Measurements from ENCODE around the gene RXRA.

The RXRA gene

GRCh38 chr9:134336924-134337323, 10.7 kb downstream of the RXRA start:
- no peak for DNase-seq (ENCODE audit: low read depth in 2 of 2)

- no peak for DNase-seq (ENCODE audit: low read depth in 2 of 2)
These were observed 11.2 kb downstream of the RXRA start for GRCh38 chr9:134337469-134337868.

GRCh38 chr9:134338394-134339182, 12.3 kb downstream of the RXRA start:
- no peak for DNase-seq (ENCODE audit: low read depth in 2 of 2)

- DNase-seq (ENCODE audit: low read depth in 2 of 2) = no peak
These were observed 13.0 kb downstream of the RXRA start for GRCh38 chr9:134339183-134339806.

GRCh38 chr9:134340475-134341160, 14.4 kb downstream of the RXRA start:
- DNase-seq (ENCODE audit: low read depth in 2 of 2) = no peak

DNA sequence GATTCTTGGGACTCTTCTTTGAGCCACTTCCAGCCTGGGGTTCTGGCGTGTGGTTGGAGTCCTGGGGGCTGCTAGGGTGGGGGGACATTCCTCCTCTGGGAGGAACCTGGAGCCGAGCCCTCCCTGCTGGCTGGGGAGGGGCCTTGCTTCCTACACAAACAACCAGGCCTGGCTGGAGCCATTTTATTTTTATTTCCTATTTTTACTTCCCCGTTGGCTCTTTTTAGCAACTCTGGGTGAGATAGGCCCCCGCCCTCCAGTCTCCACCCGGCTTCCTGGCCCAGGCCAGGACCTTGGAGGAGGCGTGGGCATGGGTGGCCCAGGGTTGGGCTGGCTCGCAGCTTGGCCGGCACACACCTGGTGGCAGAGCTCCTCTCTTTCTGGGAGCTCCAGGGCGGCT, 15.1 kb downstream of the RXRA start:
- no peak for DNase-seq (ENCODE audit: low read depth in 2 of 2)

GRCh38 chr9:134341929-134342745, 15.9 kb downstream of the RXRA start:
- no peak for DNase-seq (ENCODE audit: low read depth in 2 of 2)

- no peak for DNase-seq (ENCODE audit: low read depth in 2 of 2)
These were observed 16.5 kb downstream of the RXRA start for GRCh38 chr9:134342746-134343115.

DNA sequence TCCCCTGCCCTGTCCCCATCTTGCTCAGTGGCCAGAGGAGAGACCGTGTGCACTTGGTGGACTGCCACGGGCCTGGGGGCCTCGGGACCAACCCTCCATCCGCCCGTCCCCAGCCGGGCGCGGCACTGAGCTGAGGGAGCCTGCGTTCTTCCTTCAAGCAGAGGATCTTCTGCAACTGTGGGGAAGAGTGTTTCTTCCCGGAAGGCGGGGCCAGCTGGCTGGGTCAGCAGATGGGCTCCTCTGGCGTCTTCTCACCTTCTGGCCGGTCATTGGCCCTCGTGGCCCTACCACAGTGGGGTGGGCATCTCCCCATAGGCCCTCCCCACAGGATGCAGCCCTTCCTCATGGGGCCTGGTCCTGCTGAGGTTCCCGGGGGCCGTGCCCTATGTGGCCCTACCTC, 17.4 kb downstream of the RXRA start:
- DNase-seq (ENCODE audit: low read depth in 2 of 2) = no peak

DNA sequence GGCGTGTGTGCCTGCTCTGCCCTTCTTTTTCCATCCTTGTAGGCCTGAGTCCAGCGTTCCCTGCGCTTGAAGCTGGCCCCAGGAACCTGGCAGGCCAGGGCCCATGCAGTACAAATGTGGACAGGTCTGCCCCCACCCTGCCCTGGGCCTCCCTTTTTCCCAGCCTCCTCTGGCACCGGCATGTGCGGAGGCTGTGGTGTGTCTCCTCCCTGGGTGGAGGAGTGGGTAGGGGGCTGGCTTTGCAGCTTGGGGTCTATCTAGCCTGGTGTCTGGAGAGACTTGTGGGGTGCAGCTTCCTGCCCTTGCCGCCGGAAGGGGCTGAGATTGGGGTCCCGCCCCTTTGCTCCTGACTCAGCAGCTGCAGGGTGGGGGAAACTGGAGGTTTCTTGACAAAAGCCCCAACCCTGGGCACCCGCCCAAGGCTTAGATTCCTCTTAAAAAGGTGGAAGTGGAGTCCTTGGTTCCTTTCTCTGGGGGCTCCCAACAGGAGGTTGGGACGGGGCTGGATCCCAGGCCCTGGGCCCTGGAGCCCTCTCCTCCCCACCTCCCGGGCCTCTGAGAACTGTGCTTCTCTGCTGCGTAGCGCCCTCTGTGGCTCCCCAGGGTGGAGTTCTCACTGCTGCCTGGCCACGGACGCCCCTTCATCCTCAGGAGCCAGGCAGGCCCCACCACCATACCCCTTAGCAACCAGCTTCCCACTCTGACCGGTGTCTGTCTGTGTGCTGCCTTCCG, 18.0 kb downstream of the RXRA start:
- DNase-seq (ENCODE audit: low read depth in 2 of 2) = no peak

- no peak for DNase-seq (ENCODE audit: low read depth in 2 of 2)
These were observed 18.6 kb downstream of the RXRA start for GRCh38 chr9:134344800-134345310.

DNA sequence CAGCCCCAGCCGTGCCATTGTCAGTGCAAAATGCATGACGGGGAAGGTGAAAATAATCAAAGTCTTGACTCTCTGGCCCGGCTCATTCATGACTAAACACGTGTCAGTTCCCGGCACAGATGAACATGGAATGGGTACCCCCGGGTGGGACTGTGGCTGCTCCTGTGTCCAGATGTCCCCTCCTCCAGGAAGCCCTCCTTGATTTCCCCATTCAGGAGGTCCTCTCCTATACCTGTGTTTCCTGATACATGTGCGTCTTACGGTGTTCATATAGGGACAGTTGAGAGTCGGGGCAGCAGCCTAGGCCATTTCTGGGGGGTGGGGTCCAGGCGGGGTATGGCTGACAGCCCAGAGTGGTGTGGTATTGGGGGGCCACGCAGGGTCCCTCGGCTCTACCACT, 19.5 kb downstream of the RXRA start:
- no peak for DNase-seq (ENCODE audit: low read depth in 2 of 2)

GRCh38 chr9:134346151-134346550, 19.9 kb downstream of the RXRA start:
- no peak for DNase-seq (ENCODE audit: low read depth in 2 of 2)

DNA sequence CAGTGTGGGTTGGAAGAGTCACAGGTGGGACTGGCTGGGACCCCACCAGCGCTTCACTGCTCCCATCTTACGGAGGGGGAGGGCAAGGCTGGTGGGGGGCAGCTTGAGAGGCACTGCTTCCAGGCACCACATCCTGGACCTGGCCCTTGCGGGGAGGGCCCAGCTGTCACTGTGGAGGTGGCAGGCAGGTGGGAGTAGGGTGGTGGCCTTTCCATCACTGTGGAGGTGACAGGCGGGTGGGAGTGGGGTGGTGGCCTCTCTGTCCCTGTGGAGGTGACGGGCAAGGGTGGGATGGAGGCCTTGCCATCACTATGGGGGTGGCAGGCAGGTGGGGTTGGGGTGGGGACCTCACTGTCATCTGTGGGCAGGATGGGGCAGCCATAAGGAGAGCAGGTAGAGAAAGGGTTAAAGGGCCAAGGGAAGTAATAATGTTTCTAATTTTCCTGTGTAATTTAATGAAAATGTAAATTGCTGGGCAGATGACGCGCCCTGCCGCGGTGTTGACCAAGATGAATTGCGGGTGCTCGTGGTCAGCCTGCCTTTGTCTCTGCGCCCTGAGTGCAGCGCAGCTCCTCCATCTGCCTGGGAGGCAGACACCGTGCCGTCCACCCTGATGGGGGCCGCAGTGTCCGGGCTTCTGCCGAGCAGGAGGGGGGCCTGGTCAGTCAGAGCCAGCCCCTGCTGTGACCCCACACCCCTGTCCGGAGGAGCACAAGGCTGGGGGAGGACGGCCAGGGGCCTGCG, 20.8 kb downstream of the RXRA start:
- DNase-seq (ENCODE audit: low read depth in 2 of 2) = no peak

DNA sequence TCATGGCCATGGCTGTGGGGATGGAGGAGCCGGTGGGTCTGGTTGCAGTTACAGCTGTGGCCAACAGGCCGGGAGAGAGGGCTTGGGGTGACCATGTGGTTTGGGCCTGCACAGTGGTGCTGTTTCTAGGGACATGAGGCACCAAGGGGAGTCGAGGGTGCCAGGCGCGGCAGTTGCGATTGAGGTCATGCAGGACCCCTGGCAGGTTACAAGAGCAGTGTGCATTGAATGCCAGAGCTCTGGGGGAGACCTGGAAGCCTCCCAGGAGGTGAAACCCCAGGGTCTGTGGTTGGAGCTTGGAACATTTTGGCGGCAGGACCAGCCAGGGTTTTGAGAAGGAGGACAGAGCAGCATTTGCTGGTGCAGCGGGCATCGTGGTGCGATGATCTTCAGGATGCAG, 21.7 kb downstream of the RXRA start:
- no peak for DNase-seq (ENCODE audit: low read depth in 2 of 2)

- DNase-seq (ENCODE audit: low read depth in 2 of 2) = no peak
These were observed 22.3 kb downstream of the RXRA start for GRCh38 chr9:134348404-134349155.

DNA sequence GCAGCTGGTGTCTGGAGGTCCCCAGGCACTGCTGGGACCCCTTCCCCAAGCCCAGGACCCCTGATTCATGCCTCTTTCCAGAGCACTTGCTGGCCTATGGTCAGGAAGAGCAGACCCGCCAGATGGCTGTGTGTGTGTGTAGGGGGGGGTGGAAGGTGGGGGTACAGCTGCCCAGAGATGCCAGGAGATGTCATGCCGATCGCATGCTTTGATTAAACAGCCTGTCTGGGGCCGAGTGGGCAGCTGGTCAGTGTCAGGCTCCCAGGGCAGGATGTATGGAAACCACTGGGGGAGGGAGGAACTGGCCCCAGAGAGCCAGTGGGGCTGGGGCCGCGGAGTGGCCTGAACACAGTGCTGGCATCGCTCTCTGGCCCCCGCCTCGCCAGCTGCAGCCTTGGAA, 23.7 kb downstream of the RXRA start:
- DNase-seq (ENCODE audit: low read depth in 2 of 2) = no peak

GRCh38 chr9:134350416-134350994, 24.2 kb downstream of the RXRA start:
- no peak for DNase-seq (ENCODE audit: low read depth in 2 of 2)

DNA sequence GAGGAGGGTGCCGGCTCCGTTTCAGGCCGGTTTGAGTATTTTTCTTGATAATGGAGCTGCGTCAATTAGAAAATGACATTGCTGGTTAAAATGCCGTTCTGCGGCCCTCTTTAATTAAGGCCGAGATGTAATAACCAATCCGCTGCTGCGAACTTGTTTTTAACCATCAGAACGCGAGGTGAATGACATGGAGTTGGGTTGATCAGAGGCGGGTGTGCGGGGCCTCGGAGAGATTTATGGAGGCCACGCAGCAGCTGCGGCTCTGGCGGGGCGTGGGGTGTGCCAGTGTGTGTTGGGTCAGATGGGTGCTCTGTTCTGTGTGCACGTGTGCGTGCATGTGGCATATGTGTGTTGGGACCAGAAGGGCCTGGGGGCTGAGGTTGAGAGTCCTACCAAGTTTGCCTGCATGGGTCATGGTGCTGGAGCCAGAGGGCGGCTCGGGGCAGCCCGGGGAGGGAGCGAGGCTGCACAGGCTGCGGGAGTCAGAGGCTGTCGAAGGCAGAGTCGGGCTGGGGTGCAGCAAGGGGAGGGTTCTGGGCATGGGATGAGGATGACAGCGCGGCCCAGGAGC, 25.4 kb downstream of the RXRA start:
- no peak for DNase-seq (ENCODE audit: low read depth in 2 of 2)

Data from fibroblast of skin of left quadriceps (primary cell).